Stomach smooth muscle (tissue), 2 donors: Measurements from ENCODE around the gene NUTM2G.
"Not testable (repeated sequence)": the region's sequence is repeated elsewhere in the genome, so short reads cannot be mapped to it uniquely, and the experiment has no call there.

Experiments
- H3K27ac ChIP-seq: one replicate; pipeline ENCODE4 v1.7.0; 2013; ENCODE audit warnings: mild to moderate bottlenecking, low read length, inconsistent platforms
- H3K27me3 ChIP-seq, 2 donors: one replicate each; pipeline ENCODE4 v1.7.0; 2013; ENCODE audit warnings: low read length in 2 of 2; ENCODE audit not compliant: insufficient read depth in 2 of 2, control insufficient read depth in 1 of 2
- H3K36me3 ChIP-seq, 2 donors: one replicate each; pipeline ENCODE4 v1.7.0; 2013; ENCODE audit warnings: low read length in 2 of 2; ENCODE audit not compliant: control insufficient read depth in 2 of 2, insufficient read depth in 2 of 2
- H3K4me1 ChIP-seq: one replicate; pipeline ENCODE4 v1.7.0; 2013; ENCODE audit warnings: low read length; ENCODE audit not compliant: control insufficient read depth, insufficient read depth
- H3K4me3 ChIP-seq, 2 donors: one replicate each; pipeline ENCODE4 v1.7.0; 2013; ENCODE audit warnings: low read length in 2 of 2
- H3K9ac ChIP-seq, 2 donors: one replicate each; pipeline ENCODE4 v1.7.0; 2013; ENCODE audit warnings: low read length in 2 of 2, mild to moderate bottlenecking in 1 of 2
- H3K9me3 ChIP-seq, 2 donors: one replicate each; pipeline ENCODE4 v1.7.0; 2013; ENCODE audit warnings: low read length in 2 of 2; ENCODE audit not compliant: control insufficient read depth in 2 of 2
- donor health status: healthy.
- donor health status: Pancreatic carcinoma.

NUTM2G gene, protein sequence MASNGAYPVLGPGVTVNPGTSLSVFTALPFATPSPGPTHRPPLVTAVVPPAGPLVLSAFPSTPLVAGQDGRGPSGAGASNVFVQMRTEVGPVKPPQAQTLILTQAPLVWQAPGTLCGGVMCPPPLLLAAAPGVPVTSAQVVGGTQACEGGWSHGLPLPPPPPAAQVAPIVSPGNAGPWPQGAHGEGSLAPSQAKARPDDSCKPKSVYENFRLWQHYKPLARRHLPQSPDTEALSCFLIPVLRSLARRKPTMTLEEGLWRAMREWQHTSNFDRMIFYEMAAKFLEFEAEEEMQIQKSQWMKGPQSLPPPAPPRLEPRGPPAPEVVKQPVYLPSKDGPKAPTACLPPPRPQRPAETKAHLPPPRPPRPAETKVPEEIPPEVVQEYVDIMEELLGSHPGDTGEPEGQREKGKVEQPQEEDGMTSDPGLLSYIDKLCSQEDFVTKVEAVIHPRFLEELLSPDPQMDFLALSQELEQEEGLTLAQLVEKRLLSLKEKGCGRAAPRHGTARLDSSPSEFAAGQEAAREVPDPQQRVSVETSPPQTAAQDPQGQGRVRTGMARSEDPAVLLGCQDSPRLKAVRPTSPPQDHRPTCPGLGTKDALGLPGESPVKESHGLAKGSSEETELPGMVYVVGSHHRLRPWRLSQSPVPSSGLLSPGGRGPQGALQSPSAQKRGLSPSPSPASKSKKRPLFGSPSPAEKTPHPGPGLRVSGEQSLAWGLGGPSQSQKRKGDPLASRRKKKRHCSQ

DNA sequence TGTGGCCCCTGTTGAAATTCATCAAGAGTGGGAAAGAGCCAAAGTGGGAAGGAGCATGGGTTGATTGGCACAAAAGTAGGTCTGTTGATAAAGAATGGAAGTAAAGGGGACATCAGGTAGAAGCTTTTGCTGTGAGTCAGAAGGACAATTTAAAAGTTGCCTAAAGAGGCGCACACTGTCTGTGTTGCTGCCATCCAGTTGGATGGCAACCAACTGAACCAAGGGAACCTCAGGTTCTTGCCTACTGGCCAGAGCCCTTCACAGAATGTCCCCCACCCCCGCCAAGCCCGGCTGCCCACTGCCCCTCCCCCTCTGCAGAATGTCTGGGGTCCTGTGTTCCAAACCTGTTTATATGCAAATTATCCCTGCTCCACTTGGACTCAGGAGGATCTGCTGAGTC, at the start of gene NUTM2G:
TSS of gene NUTM2G (plus strand) at position 301 of the 400 bp plus-strand sequence. CDS start 182 bp downstream, outside the sequence.
- not testable (repeated sequence) for H3K9me3 ChIP-seq, H3K4me3 ChIP-seq, H3K27ac ChIP-seq, H3K27me3 ChIP-seq, H3K9ac ChIP-seq, H3K36me3 ChIP-seq, H3K4me1 ChIP-seq

DNA sequence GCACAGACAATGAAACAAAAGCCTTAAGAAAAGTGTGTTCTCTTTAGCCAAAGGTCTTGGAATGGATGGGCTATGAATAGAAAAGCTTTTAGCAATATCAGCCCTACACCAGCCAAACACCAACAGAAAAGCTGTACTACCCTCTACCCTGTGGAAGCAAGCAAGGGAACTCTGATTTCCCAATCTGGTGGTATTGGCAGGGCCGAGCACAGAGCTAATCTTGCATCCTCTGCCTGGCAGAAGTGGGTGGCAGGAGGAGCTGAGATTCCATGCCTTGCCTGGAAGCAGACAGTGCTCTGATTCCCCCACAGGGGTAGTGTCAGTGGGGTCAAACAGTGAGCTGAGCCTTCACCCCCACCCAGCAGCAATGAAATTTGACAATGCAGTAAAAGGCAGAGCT, 44.7 kb upstream of the NUTM2G start:
- no peak overlapping the region for H3K4me3 ChIP-seq
- no peak overlapping the region for H3K9ac ChIP-seq
- no peaks in the 10 kb centered on the region for H3K9me3 ChIP-seq
- peaks cover 0 to 3% of the 10 kb centered on the region in 2 donors for H3K27me3 ChIP-seq
- H3K4me1 ChIP-seq = no peaks in the 10 kb centered on the region
- H3K36me3 ChIP-seq = no peaks in the 10 kb centered on the region
- H3K27ac ChIP-seq = no peak overlapping the region

DNA sequence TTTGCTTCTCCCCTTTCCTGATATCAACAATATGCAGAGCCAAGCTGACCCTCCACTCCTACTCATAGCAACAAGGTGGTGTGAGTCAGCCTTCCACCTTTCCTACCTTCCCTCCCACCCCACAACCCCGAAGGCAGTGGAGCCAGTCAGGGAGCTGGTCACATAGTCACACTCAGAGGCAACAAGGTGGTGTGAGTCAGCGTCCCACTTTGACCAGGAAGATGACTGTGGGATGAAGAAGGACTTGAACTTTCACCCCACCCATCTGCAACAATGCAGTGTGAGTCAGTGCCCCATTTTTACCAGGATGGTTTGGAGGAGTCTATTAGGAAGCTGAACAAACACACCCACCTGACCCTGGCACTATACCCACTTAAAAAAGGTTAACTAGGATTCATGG, 44.2 kb upstream of the NUTM2G start:
- H3K27ac ChIP-seq = no peak overlapping the region
- H3K27me3 ChIP-seq = peaks cover 0 to under 1% of the 10 kb centered on the region in 2 donors
- no peaks in the 10 kb centered on the region for H3K36me3 ChIP-seq
- H3K4me3 ChIP-seq = no peak overlapping the region
- no peak overlapping the region for H3K9ac ChIP-seq
- H3K4me1 ChIP-seq = no peaks in the 10 kb centered on the region
- no peaks in the 10 kb centered on the region for H3K9me3 ChIP-seq

DNA sequence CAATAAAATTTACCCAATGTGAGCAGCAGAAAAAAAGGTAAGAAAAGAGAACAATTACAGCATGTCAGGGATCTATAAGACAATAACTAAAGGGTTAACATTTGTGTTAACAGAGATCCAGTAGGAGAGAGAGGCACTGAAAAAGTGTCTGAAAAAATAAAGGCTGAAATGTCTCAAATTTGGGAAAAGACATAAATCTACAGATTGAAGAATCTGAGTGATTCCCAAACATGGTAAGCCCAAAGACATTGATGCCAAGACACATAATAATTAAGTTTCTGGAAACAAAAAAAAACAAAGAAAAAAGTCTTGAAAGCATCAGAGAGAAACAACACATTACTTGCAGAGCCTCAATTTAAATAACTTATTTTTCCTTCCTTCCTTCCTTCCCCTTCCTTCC, 43.2 kb upstream of the NUTM2G start:
- Histone ChIP-seq H3K27ac (no peak overlapping the region), H3K4me1 (no peaks in the 10 kb centered on the region), H3K4me3 (no peak overlapping the region), H3K27me3 (no peaks in the 10 kb centered on the region), H3K36me3 (no peaks in the 10 kb centered on the region), H3K9ac (no peak overlapping the region), H3K9me3 (no peaks in the 10 kb centered on the region)

DNA sequence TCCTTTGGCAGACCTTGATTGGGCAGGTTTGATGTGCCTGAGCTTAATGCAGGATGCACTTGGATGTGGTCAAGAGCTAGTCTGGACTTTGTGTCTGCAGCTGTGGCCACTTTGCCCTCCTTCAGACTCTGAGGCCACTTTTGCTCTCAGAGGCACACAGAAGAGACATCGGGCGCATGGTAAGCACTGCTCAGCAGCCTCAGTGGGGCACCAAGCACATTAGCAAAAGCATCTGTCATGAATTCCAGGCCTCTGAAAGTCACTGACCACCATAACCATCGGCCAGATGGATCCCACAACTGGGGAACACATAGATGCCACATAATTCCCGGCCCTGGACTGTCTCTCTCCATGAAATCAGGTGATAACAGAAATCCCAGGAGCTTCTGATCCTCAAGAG, 40.1 kb upstream of the NUTM2G start:
- no peaks in the 10 kb centered on the region for H3K27me3 ChIP-seq
- no peaks in the 10 kb centered on the region for H3K9me3 ChIP-seq
- H3K36me3 ChIP-seq = peaks cover 0 to 2% of the 10 kb centered on the region in 2 donors
- no peak overlapping the region for H3K4me3 ChIP-seq
- H3K27ac ChIP-seq = no peak overlapping the region
- no peak overlapping the region for H3K9ac ChIP-seq
- no peaks in the 10 kb centered on the region for H3K4me1 ChIP-seq

DNA sequence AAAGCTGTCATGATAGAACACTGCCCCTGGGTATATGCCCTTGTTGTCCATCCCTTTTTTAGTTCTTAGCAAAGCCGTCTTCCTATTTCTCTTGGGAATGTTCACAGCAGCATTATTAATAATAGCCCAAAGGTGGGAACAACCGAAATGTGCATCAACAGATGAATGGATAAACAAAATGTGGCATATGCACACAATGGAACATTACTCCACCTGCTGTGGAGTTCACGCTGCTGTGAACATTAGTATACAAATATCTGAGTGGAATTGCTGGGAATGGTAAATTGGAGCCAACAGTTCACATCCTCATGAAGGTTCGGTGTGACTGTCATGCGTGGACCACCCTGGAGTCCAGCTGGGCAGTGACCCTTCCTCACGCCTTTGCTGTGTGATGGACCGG, 36.5 kb upstream of the NUTM2G start:
- Histone ChIP-seq H3K4me3 (no peak overlapping the region), H3K27me3 (no peaks in the 10 kb centered on the region), H3K27ac (no peak overlapping the region), H3K4me1 (no peaks in the 10 kb centered on the region), H3K9ac (no peak overlapping the region), H3K36me3 (peaks cover 0 to 4% of the 10 kb centered on the region in 2 donors), H3K9me3 (no peaks in the 10 kb centered on the region)

DNA sequence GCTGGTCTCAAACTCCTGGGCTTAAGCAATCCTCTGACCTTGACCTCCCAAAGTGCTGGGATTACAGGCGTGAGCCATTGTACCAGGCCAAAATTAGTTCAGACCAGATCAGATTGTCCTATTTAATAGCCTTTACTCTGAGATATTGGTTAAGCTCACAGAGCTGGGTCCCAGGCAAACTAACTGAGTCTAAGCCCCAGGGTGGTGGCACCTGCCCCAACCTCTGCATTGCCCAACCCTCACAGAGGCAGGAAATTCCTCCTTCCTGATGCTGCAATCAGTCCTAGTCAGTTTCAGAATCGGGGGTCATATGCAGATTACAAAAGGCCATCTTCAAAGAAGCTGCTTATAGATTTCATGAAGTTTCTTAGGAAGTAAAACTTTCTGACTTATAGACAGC, 28.6 kb upstream of the NUTM2G start:
- H3K4me3 ChIP-seq, H3K36me3 ChIP-seq: not testable (repeated sequence)

DNA sequence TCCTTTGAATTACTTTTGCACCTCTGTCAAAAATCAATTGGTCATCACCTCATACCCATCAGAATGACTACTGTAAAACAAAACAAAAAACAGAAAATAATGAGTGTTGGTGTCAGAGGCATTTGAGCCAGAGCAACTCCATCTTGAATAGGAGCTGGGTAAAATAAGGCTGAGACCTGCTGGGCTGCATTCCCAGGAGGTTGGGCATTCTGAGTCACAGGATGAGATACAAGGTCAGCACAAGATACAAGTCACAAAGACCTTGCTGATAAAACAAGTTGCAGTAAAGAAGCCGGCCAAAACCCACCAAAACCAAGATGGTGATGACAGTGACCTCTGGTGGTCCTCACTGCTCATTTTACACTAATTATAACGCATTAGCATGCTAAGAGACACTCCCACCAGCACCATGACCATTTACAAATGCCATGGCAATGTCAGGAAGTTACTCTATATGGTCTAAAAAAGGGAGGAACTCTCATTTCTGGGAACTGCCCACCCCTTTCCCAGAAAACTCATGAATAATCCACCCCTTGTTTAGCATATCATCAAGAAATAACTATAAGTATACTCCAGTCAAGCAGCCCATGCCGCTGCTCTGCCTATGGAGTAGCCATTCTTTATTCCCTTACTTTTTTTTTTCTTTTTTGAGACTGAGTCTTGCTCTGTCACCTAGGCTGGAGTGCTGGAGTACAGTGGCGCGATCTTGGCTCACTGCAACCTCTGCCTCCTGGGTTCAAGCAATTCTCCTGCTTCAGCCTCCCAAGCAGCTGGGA, 23.5 kb upstream of the NUTM2G start:
- H3K4me3 ChIP-seq, H3K4me1 ChIP-seq, H3K9ac ChIP-seq, H3K9me3 ChIP-seq, H3K36me3 ChIP-seq, H3K27me3 ChIP-seq, H3K27ac ChIP-seq: not testable (repeated sequence)

More for the DNA sequence above, 28.6 kb upstream of the NUTM2G start:
- not testable (repeated sequence) for H3K4me1 ChIP-seq, H3K9me3 ChIP-seq, H3K27ac ChIP-seq, H3K9ac ChIP-seq, H3K27me3 ChIP-seq

DNA sequence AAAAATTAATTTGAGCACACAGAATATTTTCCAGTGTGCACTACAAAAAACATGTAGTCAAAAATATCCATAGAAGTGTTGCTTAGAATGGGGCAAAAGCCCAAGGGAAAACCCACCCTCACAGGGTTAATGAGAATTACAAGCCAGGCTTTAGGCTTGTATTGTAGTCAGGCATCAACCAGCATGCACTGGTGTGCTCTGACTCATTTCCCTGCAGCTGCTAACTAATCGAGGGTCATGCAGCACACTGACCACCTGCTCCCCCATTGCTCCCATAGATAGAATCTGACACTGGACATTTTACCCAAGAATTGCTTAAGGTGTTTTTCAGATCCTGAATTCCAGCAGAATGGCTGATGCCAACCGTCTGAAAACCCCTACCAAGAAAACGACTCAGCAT, 20.2 kb upstream of the NUTM2G start:
- H3K27ac ChIP-seq, H3K4me1 ChIP-seq, H3K4me3 ChIP-seq, H3K27me3 ChIP-seq, H3K9ac ChIP-seq, H3K36me3 ChIP-seq, H3K9me3 ChIP-seq: not testable (repeated sequence)

DNA sequence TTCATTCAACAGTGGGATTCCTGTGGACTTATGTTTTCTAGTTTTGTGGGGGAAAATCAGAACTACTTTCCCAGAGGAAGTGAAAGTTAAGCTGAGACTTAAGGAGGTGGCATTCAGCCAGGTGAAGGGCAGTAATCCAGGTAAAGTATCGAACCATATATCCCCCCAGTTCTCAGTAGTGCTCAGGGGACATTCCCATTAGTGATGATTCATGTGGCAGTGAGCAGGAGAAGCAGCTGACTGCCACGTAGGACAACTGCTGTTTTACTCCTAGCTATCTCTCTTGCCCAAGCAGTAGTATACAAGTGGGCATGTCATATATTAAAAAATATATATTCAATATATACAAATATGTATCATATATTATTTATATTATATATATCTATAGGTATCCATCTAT, 13.1 kb upstream of the NUTM2G start:
- H3K4me3 ChIP-seq, H3K36me3 ChIP-seq, H3K4me1 ChIP-seq, H3K27me3 ChIP-seq, H3K27ac ChIP-seq, H3K9ac ChIP-seq, H3K9me3 ChIP-seq: not testable (repeated sequence)
